ENCODE measurements around the gene TAF1D.

Gene TAF1D

GRCh38 chr11:93740031-93740729 lies 1.1 kb downstream of the TAF1D start:
- H3K4me3 ChIP-seq (ENCODE audit: low read length): peak overlapping the region; percentile 97
- no peak for DNase-seq (ENCODE audit: low read depth)
- TF ChIP-seq, protein P1, sequence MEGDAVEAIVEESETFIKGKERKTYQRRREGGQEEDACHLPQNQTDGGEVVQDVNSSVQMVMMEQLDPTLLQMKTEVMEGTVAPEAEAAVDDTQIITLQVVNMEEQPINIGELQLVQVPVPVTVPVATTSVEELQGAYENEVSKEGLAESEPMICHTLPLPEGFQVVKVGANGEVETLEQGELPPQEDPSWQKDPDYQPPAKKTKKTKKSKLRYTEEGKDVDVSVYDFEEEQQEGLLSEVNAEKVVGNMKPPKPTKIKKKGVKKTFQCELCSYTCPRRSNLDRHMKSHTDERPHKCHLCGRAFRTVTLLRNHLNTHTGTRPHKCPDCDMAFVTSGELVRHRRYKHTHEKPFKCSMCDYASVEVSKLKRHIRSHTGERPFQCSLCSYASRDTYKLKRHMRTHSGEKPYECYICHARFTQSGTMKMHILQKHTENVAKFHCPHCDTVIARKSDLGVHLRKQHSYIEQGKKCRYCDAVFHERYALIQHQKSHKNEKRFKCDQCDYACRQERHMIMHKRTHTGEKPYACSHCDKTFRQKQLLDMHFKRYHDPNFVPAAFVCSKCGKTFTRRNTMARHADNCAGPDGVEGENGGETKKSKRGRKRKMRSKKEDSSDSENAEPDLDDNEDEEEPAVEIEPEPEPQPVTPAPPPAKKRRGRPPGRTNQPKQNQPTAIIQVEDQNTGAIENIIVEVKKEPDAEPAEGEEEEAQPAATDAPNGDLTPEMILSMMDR (conservative IDR thresholded peaks at IDR 0.05; ENCODE audit: low read depth, low read length): no peak

GRCh38 chr11:93738647-93739081 lies 2.6 kb downstream of the TAF1D start:
- H3K4me3 ChIP-seq (ENCODE audit: low read length): peak overlapping the region; percentile 97
- TF ChIP-seq, protein P1 (conservative IDR thresholded peaks at IDR 0.05; ENCODE audit: low read depth, low read length): no peak
- DNase-seq (ENCODE audit: low read depth): no peak

DNA sequence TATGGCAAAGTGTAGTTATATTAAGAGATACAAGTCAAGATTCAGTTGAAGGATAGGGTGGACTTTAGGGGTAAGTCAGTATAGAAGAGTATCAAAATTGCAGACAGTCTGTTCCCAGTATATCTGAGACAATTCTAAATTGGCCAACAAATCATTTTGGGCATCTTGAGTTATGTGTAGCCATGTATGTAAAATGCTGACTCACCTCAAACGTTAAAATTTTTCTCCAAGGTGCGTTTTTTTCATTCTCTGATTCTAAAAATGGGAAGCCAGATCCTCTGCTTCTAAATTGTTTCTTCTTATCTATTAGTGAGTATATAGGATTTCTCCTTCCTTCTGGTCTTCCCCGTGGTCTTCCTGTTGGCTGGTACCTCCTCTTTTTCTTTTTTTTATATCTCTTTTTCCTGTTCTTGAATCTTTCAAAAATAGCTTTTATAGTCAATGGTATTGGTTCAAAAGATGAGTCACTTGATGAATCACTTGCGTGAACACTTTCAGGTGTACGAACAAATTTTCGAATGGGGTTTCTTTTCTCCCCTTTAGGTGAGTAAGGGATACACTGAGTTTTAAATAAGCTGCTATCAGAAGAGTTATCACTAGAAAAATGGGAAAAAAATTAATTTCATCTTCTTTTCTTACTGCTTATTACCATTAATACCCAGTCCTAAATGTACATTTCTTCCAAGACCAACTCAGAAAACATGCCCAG lies 3.2 kb downstream of the TAF1D start:
- DNase-seq (ENCODE audit: low read depth): no peak
- TF ChIP-seq, protein P1 (conservative IDR thresholded peaks at IDR 0.05; ENCODE audit: low read depth, low read length): no peak
- H3K4me3 ChIP-seq (ENCODE audit: low read length): peak overlapping the region; percentile 97

- no peak for DNase-seq (ENCODE audit: low read depth)
- no peak overlapping the region for H3K4me3 ChIP-seq (ENCODE audit: low read length)
Observed at GRCh38 chr11:93736129-93736528, 5.2 kb downstream of the TAF1D start.

DNA sequence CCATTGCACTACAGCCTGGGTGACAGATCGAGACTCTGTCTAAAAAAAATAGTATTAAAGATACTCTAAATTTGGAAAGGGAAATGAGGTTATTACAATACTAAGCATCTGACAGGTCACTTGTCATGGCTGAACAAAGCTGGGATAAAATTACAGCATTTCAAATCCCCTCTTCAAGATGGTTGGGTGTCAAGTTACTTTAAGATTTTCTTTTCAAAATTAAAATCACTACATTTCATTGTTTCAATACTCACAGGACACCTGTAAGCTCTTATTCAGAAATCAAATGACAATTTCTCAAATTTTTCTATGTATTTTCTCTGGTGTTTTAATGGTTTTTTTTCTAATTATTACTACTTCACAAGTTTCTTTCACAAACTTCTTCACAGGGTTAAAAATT lies 5.7 kb downstream of the TAF1D start:
- TF ChIP-seq, protein P1 (conservative IDR thresholded peaks at IDR 0.05; ENCODE audit: low read depth, low read length): no peak
- no peak overlapping the region for H3K4me3 ChIP-seq (ENCODE audit: low read length)
- no peak for DNase-seq (ENCODE audit: low read depth)

More at GRCh38 chr11:93736129-93736528, 5.2 kb downstream of the TAF1D start:
- TF ChIP-seq, protein P1 (conservative IDR thresholded peaks at IDR 0.05; ENCODE audit: low read depth, low read length): no peak

DNA sequence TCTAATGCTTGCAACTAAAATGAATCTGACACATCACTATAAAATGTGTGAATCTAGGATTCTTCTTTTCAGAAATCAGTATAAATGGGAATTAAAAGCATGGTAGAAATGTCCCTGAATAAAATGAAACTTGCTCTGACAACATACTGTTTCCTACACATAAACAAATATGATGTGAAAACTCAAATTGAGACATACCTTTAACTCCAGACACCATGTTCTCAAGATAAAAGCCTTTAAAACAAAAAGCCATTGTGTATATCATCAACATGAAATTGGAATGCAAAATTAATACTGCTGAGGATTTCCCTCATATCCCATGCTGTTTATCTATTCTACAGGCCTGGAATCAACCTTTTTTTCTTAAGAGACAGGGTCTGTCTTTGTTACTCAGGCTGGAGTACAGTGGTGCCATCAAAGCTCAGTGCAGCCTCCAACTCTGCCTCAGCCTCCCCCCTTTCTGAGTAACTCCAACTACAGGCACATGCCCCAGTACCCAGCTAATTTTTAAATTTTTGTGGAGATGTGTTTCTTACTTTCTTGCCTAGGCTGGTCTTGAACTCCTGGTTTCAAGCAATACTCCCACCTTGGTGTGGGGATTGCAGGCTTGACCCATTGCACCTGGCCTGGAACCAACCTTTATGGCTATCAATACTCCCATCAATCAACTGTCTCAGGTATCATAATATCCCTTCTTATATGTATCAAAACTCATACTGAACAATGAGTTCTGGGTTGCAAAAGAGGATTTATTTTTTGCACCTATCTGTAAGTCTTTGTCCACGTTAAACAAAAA lies 6.7 kb downstream of the TAF1D start:
- TF ChIP-seq, protein P1 (conservative IDR thresholded peaks at IDR 0.05; ENCODE audit: low read depth, low read length): no peak

More for the DNA sequence above, 6.7 kb downstream of the TAF1D start:
- no peak for DNase-seq (ENCODE audit: low read depth)
- H3K4me3 ChIP-seq (ENCODE audit: low read length): no peak overlapping the region
